ENCODE results near the gene MTHFD1.

The MTHFD1 gene

DNA sequence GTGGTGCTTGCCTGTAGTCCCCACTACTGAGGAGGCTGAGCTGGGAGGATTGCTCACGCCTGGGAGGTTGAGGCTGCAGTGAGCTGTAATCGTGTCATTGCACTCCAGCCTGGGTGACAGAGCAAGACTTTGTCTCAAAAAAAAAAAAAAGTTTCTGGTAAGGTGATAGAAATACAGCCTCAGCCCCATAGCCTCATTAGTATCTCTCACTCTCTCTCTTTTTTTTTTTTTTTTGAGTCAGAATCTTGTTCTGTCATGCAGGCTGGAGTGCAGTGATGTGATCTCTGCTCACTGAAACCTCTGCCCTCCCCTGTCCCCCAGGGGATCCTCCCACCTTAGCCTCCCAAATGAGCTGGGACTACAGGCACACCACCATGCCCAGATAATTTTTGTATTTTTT, 19.2 kb downstream of the MTHFD1 start:
- DNase-seq (ENCODE audit: low spot score) = no peak

DNA sequence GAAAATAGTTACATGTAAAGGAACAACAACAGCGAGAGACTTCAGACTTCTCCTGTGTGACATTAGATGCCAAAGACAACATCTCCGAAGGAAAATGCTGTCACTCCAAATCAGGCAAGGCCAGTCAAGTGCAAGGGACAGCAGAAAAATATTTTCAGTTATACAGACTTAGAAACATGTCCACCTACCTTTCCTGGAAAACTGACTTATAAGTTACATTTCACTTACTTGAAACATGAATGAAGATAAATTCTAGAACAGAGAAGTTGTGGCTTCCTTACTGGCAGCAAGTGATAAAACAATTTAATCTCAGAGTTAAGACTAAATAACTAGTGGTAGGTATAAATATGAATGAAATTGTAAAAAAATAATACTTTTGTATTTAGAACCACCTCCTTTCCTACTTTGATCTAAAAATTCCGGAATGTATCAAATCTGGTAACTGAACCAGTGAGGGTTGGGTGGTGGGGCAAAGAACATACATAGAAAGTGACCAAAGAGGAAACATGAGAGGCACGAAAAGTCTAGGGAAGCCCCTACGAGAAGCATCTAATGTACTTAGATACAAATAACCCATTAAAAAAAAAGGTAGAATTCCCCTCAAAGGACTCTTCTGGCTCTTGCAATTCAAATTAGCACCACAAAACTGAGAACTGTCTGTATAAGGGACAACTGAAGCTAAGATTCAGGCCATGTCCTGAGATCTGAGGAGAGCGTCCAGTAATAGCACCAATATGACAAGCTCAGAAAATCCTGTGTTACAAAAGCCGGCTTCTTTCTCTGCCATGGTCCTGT, 21.2 kb downstream of the MTHFD1 start:
- no peak for DNase-seq (ENCODE audit: low spot score)

DNA sequence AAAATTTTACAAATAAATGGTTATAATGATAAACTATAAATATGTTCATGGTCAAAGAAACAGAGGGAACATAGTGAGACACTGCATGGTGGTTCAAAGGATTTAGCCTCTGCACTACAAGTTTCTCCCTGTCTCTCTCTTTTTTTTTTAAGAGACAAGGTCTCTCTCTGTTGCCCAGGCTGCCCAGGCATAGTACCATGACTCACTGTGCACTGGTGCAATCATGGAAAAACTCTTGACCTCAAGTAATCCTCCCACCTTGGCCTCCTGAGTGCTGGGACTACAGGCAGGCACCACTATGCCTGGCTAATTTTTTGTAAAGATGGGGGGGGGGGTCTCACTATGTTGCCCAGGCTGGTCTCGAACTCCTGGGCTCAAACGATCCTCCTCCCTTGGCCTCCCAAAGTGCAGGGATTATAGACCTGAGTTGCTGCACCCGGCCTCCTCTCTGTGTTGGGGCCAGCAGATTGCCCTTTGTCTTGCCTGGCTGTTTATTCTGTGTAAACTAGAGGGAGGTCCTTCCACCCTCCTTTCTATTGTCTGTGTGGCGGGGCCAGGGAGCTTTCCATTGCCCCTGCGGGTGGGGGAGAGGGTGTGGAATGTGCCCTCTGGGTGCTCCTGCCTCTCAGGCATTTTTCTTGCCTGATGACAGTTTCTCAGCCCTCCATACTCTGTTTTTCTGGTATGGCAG, 22.1 kb downstream of the MTHFD1 start:
- DNase-seq (ENCODE audit: low spot score) = no peak

DNA sequence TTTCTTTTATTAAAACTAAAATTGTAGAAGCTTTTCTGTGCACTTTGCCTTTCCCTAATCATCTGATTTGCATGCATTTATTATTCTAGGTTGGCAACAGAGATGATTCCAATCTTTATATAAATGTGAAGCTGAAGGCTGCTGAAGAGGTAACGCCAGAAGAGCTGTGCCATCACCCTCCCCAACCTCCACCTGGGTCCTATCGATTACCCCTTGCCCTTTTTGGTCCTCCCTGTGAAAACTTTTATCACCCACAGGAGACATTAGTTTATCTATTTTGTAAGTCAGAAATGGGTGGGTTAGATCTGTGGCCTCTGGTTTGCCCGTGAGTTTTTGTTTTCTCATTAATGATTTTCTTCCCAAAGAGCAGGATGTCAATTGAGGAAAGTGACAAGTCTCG, 22.8 kb downstream of the MTHFD1 start:
- no peak for DNase-seq (ENCODE audit: low spot score)

DNA sequence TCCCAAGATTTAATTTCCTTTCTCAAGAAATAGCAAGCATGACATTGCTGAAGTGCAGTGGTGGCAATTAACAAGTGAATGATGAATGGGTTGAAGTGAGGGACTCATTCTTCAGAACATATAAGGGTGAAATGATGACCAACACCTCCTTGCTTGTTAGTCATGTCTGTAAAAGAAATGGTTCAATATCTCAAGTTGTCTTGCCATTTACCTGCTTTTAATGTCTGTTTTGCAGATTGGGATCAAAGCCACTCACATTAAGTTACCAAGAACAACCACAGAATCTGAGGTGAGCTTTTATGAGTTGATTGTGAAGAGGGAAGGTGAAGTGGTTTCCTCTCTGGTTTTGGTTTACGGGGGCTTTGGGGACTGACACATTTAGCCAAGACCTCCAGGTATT, 24.1 kb downstream of the MTHFD1 start:
- DNase-seq (ENCODE audit: low spot score) = no peak

DNA sequence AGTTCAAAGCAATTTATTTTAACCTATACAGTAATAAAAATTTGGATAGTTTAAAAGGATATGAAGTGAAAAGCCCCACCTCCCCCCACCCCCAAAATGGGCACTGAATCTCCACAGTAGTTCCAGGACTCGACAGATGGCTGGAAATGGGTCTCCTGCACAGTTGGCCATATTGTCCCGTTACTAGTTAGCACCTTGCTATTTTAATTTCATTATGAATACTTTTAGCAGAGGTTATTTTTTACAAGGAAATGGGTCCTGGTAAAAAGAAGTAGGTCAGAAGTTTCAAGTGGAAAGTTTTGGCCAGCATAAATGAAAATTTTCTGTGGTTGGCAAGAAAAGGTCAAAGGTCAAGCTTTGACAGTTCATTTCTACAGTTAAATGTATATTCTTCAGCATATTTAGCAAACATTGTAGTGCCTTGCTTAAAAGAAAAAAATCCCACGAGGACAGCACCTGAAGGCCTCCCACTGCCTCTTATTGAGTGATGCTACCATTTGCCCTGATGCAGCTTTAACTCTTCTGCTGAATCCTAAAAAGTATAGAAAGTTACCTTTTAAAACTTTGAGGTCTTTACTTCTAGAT, 28.3 kb downstream of the MTHFD1 start:
- DNase-seq (ENCODE audit: low spot score) = no peak

DNA sequence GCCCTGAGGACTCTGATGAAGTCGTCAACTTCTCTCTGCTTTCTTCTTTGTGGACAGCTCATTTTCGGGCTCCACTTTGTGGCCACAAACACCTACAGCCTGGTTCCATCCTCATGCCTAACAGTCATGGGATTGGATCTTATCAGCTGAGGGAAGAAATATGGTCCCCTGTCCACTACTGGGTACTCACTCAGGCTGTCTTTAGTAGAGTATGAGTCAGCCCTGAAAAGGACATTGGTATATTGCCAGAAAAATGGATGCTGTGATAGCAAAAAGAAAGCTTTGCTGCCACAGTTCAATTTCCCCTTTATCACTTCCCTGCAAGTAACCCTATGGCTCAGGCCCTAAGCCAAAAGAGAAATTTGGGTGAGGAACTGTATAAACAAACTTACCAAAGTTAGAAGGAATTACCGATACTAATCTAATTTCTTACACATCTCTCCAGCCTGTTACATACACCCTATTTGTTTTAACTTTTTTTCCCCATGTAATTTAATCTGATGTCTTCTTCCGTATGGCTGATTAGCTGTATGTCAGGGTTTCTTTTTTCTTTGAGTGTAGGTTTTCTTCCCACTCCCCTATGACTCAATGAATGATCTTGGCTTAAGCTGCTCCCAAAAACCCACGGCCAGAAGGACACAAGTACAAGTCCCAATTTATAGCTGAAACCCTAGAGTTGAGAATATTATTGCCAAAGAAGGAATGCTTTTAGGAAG, 29.1 kb downstream of the MTHFD1 start:
- no peak for DNase-seq (ENCODE audit: low spot score)

DNA sequence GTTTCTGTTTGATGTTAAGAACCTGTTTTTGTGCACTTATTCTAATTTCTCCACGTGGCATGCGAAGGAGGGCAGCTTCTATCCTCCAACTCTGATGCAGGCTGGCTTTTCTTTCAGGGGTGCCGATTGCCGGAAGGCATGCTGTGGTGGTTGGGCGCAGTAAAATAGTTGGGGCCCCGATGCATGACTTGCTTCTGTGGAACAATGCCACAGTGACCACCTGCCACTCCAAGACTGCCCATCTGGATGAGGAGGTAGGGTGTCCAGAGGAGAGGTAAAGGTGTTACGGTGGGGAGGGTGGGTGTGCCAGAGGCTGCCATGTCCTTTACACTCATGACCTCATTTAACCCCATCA, 29.6 kb downstream of the MTHFD1 start:
- DNase-seq (ENCODE audit: low spot score) = no peak

DNA sequence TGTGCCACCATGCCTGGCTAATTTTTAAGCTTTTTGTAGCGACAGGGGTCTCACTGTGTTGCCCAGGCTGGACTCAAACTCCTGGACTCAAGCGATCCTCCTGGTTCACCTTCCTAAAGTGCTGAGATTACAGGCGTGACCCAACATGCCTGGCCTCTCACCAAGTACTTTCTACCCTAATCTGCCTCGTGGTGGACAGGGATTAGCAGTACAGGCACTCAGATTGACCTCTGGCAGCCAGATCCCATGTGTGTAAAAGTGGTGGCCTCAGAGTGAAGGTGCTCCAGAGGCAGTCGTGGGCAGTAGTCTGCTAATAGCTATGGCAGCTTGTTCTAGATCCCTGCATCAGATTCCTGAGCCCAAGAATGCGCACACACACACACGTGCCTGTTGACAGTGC, 30.9 kb downstream of the MTHFD1 start:
- no peak for DNase-seq (ENCODE audit: low spot score)

DNA sequence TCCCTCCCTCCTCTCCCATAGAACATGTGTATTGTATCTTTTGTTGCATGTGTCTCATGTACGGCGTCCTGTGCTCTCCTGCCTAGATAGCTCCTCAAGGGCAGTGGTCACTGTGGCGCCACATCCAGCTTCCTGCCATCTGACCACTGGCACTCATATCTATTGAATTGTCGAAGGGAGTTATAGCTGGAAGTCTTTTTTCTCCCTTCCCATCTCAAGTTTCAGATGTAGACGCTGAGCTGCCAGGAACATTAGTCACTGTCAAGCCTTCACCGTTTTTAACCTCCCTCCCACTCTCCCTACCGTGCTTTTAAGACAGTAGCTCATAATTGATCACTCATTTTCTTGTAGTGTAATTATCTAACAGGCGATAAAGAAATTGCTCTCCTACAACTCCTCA, 33.0 kb downstream of the MTHFD1 start:
- no peak for DNase-seq (ENCODE audit: low spot score)

DNA sequence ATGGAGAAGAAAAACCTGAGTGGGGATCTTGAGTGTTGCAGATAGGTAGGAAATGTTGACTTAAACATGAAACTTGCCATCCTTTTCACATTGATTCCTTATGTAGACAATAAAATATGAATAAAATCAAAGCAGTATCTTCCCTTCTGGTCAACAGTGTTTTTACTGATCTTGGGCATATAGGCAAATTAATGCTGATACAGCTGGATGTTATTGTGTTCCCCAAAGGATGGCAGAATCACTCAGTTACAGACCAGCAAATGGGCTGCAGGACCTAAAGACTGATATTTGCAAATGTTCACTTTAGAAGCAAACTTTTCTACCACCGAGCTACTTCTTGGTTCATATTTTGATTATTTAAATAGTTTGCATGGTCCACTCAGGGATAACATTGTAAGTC, 33.9 kb downstream of the MTHFD1 start:
- DNase-seq (ENCODE audit: low spot score) = no peak

DNA sequence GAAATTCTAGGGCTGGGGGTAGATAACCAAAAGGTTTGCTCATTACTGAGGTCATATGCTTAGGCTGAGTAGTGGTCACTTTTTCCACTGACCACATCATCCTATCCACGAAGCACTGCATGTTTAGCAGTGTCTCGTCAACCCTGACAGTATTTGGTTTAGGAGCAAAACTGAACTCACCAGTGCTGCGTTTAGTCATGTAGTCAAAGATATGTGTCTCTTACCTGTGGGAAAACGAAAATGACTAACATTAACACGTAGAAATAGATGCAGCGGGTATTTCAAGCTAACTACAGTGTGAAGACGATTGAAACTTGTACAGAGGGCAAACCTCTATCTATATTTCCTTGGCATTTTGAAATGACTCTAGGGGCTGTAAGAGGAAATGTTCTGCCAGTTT, 34.6 kb downstream of the MTHFD1 start:
- DNase-seq (ENCODE audit: low spot score) = no peak

DNA sequence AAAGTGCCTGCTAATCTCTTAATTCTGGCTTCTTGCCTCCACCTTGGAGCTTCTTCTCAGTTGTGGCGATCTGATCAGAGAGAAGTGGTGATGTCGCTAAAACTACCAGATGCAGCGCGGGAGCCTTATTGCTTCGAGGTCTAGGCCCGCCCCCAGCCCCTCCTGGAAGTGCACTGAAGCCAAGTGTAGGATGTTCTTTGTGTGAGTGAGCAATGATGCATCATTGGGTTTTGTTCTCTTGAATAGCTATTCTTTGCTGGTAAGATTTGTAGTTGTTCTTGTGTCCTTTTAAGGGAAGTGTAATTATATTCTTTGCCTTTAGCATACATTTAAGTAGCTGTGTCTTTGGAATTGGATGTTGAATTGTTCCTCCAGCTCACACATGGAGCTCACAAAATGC, 35.8 kb downstream of the MTHFD1 start:
- no peak for DNase-seq (ENCODE audit: low spot score)

DNA sequence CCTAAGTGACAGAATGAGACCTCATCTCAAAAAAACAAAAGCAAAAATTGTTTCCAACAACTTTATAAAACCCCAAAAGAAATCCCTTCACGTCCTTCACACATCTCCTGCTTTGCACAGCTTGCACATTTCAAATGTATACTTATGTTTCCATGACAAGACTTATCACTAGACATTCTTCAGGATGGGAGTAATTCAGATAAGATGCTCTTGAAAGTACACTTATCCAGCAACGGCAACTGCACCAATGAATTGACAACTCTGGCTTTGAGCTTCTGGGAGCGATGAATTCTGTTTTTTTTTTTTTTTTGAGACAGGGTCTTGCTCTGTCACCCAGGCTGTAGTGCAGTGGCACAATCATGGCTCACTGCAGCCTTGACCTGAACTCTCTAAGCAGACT, 46.4 kb downstream of the MTHFD1 start:
- DNase-seq (ENCODE audit: low spot score) = no peak

DNA sequence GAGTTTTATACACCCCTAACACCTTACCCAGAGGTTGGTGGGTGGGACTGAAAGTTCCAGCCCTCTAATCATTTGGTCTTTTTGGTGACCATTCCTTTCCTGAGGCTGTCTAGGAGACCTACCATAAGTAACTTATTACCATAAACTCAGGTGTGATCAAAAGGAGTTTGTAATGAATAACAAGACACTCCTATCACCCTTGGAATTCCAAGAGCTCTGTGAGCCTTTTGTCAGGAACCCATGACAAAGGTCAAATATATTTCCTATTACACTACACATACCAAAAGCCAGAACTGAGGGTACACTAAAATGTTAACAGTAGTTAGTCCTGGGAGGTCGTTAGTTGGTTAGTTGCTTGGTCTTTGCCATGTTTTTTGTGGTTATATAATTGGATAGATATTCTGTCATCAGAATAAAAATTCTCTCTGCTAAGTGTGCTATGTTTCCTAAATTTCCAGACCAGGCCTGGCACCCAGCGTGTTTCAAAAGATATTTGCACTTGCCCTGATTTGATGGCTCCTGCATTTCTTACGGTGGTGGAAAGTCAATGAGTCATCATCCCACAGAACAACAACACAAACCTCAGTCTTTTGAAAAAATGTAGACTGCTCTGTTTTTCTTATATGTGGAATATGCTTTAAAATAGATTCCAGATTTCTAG, 50.2 kb downstream of the MTHFD1 start:
- DNase-seq (ENCODE audit: low spot score) = peak; percentile 32

DNA sequence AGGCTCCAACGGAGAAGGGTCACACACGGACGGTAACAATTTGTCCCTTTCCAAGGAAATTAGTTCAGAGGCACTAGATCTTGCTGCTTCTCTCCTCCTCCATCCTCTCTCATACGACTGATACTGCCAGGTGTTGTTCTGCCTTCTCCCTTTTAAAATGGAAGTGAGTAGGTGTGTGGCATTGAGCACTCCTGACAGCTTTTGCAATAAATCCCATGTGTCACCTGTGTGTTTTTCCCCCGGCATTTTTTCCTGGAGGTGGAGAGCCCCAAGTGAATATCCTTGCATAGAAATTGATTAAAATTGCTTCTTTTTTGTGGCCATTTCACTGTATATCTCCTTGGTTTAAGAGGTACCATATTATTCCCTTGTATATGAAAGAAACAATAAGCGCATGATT, 51.0 kb downstream of the MTHFD1 start:
- no peak for DNase-seq (ENCODE audit: low spot score)

DNA sequence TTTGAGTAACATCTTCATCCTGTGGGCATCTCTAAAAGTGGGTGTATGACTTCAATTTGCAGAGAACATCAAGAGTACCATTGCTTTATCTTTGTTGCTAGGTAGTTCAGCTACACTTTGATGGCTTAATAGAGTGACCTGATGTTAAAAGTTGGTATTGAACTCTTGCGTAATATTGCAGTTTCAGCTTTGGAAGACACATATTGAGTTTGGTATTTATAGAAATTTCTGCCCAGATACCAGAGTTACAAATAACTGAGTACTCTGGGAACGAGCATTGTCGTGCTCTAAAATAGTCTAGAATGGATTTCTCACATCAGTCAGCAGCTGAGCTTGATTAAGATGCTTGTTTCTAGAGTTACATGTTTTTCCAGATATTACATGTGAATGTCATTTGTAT, 52.3 kb downstream of the MTHFD1 start:
- no peak for DNase-seq (ENCODE audit: low spot score)

DNA sequence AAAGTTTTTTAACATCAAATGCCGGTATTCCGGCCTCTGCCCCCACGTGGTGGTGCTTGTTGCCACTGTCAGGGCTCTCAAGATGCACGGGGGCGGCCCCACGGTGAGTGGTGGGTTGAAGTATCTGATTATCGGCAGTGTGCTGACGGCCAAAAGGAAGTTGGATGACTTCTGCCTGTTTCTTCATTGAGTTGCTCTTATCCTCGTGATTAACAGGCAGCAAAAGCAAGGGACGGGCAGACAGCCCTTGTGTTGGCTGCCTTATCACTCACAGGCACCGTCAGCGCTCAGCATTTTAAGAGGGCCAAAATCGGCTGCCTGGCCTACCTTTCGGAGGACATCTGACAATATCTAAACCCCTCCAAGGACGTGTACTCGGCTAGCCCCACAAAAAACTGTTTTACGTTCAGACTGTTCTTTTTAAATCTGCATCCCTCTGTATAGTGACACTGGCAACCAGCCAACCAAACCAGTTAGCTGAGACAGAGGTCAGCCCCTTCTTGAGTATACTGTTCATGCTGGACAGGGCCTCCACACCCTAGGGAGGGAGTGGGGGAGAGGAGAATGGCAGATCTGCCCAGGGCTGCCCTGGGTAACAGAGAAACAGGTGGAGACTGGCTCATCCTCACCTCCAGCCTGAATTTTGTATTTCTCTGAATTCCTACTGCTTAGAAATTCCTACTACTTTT, 54.3 kb downstream of the MTHFD1 start:
- no peak for DNase-seq (ENCODE audit: low spot score)

DNA sequence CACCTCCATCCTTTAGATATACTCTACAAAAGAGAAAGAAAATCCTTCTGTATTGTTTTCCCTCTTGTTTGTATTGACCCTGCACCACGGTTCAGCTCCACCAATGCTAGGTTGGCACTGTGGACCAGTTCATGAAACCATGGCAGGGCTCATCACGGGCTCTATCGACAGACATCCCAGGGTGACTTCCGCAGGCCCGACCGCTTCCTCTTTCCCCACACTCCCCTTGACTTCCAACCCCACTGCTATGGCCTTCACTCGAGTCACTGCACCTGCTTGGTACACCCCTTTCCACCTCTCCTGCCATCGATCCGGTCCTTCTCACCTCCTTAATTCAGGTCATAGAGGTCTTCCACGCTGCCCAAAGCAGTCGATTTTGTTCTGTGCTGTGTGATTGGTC, 56.0 kb downstream of the MTHFD1 start:
- no peak for DNase-seq (ENCODE audit: low spot score)

DNA sequence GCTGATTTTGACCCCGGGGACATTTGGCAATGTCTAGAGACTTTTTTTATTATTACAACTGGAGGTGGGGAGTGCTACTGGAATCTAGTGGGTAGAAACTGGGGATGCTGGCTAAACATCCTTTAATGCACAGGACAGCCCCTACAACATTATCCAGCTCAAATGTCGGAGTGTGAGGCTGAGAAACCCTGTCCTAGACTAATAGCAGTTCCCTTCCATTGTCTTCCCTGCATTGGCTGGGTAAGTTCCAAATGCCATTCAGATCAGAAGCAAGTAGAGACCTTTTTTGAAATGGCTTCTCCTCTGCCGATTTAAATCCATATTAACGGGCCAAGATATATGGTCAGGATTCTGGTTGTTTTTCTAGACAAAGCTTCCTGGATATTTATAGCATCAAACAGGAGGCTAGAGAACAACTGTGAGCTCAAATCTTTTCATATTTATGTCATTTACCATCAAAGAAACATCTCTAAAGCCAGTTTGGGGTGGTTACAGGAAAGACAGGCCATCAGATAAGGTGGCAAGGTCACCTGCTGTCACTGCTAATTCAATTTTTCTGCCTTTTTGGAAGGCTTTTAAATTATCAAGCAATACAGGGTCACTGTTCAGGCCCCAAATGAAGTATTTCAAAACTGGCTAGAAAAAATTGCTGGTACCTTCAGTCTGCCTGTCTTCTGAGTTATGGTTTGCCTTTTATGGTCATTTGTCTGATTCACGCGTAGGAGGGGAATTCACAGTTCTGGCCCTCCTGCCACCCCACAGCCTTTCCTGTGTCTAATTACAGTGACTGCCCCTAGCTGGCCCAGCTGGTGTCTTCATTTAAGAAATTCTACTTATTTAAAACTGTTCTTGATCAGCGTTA, 57.1 kb downstream of the MTHFD1 start:
- DNase-seq (ENCODE audit: low spot score) = peak; percentile 65
